ENCODE results near the gene VSIR.

The VSIR gene

DNA sequence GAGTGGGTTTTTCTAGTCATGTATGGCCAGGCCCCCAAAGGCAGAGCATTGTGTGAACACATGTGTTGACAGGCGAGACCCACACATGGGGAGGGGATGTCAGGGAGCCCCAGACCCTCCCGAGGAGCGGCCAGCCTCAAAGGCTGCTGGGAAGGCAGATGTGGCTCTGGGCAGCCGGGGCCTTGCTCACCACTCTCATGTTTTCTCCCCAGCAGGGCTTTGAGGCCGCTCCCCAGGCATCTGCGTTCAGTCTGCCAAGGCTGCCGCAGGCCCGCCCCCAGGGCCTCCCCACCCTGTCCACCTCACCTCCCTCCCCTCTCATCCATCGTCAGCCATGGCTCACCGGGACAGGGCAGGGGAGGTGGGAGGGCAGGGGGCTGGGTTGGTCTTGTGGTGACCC lies 16.6 kb upstream of the VSIR start:
- H3K27me3 ChIP-seq (ENCODE audit: low read length): no peaks in the 10 kb centered on the region
- no peaks in the 10 kb centered on the region for H3K9me2 ChIP-seq (replicated peaks; ENCODE audit: insufficient read depth, low read length)
- no peak overlapping the region for H3K9ac ChIP-seq (ENCODE audit: low read length)
- no peaks in the 10 kb centered on the region for H3K9me3 ChIP-seq (ENCODE audit: insufficient read depth, low read length)
- H3K4me3 ChIP-seq (ENCODE audit: insufficient read depth, low read length, poor library complexity, severe bottlenecking): no peak overlapping the region
- no peaks in the 10 kb centered on the region for H3F3A ChIP-seq (ENCODE audit: insufficient read depth)
- TF ChIP-seq, protein P1, sequence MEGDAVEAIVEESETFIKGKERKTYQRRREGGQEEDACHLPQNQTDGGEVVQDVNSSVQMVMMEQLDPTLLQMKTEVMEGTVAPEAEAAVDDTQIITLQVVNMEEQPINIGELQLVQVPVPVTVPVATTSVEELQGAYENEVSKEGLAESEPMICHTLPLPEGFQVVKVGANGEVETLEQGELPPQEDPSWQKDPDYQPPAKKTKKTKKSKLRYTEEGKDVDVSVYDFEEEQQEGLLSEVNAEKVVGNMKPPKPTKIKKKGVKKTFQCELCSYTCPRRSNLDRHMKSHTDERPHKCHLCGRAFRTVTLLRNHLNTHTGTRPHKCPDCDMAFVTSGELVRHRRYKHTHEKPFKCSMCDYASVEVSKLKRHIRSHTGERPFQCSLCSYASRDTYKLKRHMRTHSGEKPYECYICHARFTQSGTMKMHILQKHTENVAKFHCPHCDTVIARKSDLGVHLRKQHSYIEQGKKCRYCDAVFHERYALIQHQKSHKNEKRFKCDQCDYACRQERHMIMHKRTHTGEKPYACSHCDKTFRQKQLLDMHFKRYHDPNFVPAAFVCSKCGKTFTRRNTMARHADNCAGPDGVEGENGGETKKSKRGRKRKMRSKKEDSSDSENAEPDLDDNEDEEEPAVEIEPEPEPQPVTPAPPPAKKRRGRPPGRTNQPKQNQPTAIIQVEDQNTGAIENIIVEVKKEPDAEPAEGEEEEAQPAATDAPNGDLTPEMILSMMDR (IDR thresholded peaks at IDR 0.05; ENCODE audit: insufficient read depth, low read length, poor library complexity, severe bottlenecking): no peak
- no peak for TF ChIP-seq EZH2phosphoT487 (conservative IDR thresholded peaks at IDR 0.05; ENCODE audit: low read length)
- H3K79me2 ChIP-seq (ENCODE audit: insufficient read depth, low read length): no peaks in the 10 kb centered on the region
- H3K36me3 ChIP-seq (ENCODE audit: low read length): no peaks in the 10 kb centered on the region
- H3K4me2 ChIP-seq (ENCODE audit: low read depth, low read length, poor library complexity, severe bottlenecking): no peak overlapping the region
- H4K20me1 ChIP-seq (ENCODE audit: low read depth, low read length): no peaks in the 10 kb centered on the region
- H2AFZ ChIP-seq (ENCODE audit: low read depth, low read length, severe bottlenecking): no peak overlapping the region
- no peak overlapping the region for H3K27ac ChIP-seq (ENCODE audit: low read depth, low read length)

DNA sequence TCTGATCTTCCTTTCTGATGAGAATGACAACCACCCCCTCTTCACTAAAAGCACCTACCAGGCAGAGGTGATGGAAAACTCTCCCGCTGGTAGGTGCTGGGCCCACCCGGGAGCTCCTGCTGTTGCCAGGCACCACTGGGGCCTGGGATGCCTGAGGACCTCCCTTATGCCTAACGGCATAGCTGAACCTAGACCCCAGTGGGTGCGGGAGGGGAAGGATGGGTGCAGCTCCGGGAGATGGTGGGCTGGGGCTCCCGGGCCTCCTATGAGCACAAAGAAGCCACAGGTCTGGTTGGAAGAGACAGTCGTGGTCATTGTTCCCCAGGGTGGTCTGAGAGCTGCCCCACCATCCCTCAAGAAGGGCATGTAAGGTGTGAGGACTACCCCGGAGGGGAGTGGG lies 15.6 kb upstream of the VSIR start:
- no peaks in the 10 kb centered on the region for H3F3A ChIP-seq (ENCODE audit: insufficient read depth)

DNA sequence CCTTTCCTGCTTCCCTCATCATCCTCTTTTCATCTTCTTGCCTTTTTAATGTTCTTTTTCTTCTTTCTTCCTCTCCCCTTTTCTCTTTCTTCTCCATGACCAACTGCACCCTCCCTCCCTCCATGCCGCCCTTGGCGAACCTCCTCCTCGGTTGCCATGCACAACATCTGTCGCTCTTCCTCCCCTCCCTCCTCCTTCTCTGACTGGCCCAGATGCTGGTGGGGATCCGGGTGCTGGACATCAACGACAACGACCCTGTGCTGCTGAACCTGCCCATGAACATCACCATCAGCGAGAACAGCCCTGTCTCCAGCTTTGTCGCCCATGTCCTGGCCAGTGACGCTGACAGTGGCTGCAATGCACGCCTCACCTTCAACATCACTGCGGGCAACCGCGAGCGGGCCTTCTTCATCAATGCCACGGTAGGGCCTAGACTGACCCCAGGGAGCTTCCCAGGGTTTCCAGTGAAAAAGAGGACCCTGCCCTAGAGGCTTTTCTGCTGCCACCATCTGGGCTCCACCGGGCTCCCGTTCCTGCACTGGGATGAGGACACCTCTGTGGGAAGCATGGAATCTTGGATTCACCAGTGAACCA lies 11.5 kb upstream of the VSIR start:
- H3K9ac ChIP-seq (ENCODE audit: low read length): no peak overlapping the region
- H3K79me2 ChIP-seq (ENCODE audit: insufficient read depth, low read length): no peaks in the 10 kb centered on the region
- no peaks in the 10 kb centered on the region for H3K27me3 ChIP-seq (ENCODE audit: low read length)
- no peaks in the 10 kb centered on the region for H4K20me1 ChIP-seq (ENCODE audit: low read depth, low read length)
- H3K9me3 ChIP-seq (ENCODE audit: insufficient read depth, low read length): no peaks in the 10 kb centered on the region
- H3K9me2 ChIP-seq (replicated peaks; ENCODE audit: insufficient read depth, low read length): no peaks in the 10 kb centered on the region
- TF ChIP-seq, protein P1 (IDR thresholded peaks at IDR 0.05; ENCODE audit: insufficient read depth, low read length, poor library complexity, severe bottlenecking): no peak
- no peak for TF ChIP-seq EZH2phosphoT487 (conservative IDR thresholded peaks at IDR 0.05; ENCODE audit: low read length)
- no peak overlapping the region for H2AFZ ChIP-seq (ENCODE audit: low read depth, low read length, severe bottlenecking)
- no peaks in the 10 kb centered on the region for H3F3A ChIP-seq (ENCODE audit: insufficient read depth)
- no peak overlapping the region for H3K4me2 ChIP-seq (ENCODE audit: low read depth, low read length, poor library complexity, severe bottlenecking)
- no peaks in the 10 kb centered on the region for H3K36me3 ChIP-seq (ENCODE audit: low read length)
- H3K4me3 ChIP-seq (ENCODE audit: insufficient read depth, low read length, poor library complexity, severe bottlenecking): no peak overlapping the region
- no peak overlapping the region for H3K27ac ChIP-seq (ENCODE audit: low read depth, low read length)

More for the DNA sequence above, 15.6 kb upstream of the VSIR start:
- no peak overlapping the region for H3K4me3 ChIP-seq (ENCODE audit: insufficient read depth, low read length, poor library complexity, severe bottlenecking)
- no peaks in the 10 kb centered on the region for H3K27me3 ChIP-seq (ENCODE audit: low read length)
- H3K9ac ChIP-seq (ENCODE audit: low read length): no peak overlapping the region
- H3K27ac ChIP-seq (ENCODE audit: low read depth, low read length): no peak overlapping the region
- H3K36me3 ChIP-seq (ENCODE audit: low read length): no peaks in the 10 kb centered on the region
- H4K20me1 ChIP-seq (ENCODE audit: low read depth, low read length): no peaks in the 10 kb centered on the region
- H3K4me2 ChIP-seq (ENCODE audit: low read depth, low read length, poor library complexity, severe bottlenecking): no peak overlapping the region
- H2AFZ ChIP-seq (ENCODE audit: low read depth, low read length, severe bottlenecking): no peak overlapping the region
- no peak for TF ChIP-seq EZH2phosphoT487 (conservative IDR thresholded peaks at IDR 0.05; ENCODE audit: low read length)
- H3K9me3 ChIP-seq (ENCODE audit: insufficient read depth, low read length): no peaks in the 10 kb centered on the region
- no peaks in the 10 kb centered on the region for H3K9me2 ChIP-seq (replicated peaks; ENCODE audit: insufficient read depth, low read length)
- no peaks in the 10 kb centered on the region for H3K79me2 ChIP-seq (ENCODE audit: insufficient read depth, low read length)

DNA sequence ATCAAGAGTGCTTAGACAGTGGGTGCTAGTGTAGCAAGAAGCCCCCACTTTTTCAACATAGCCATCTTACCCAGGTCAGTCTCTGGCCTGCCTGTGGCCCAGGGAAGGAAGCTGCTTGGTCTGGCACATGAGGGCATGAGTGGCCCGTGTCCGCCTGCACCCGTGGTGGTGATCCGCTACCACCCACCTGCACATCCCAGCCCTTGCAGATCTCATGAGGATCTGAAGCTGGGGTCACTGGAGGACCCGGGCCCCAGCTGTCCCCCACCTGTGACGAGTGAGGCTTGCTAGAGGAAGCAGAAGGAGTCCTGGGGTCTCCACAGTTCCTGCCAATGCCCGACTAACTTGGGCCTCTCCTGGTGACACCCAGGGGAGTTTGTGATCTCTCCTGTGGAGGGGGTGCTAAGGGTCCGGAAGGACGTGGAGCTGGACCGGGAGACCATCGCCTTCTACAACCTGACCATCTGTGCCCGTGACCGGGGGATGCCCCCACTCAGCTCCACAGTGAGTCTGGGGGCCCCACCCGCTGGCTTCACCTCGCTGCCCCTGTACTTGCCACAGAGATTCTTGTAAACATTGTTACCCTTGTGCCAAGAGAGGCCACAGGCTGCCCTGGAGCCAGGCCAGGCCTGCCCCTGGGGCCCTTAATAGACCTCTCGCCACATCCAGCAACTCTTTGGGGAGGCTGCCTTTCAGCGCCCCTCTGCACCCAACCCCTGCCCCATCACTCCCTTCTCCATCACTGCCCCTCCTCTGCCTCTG lies 10.8 kb upstream of the VSIR start:
- H3F3A ChIP-seq (ENCODE audit: insufficient read depth): no peaks in the 10 kb centered on the region

More for the DNA sequence above, 10.8 kb upstream of the VSIR start:
- Histone ChIP-seq H3K27ac (ENCODE audit: low read depth, low read length) (no peak overlapping the region), H3K9ac (ENCODE audit: low read length) (no peak overlapping the region), H4K20me1 (ENCODE audit: low read depth, low read length) (no peaks in the 10 kb centered on the region), H3K79me2 (ENCODE audit: insufficient read depth, low read length) (no peaks in the 10 kb centered on the region), H3K36me3 (ENCODE audit: low read length) (no peaks in the 10 kb centered on the region), H3K9me3 (ENCODE audit: insufficient read depth, low read length) (no peaks in the 10 kb centered on the region), H3K4me2 (ENCODE audit: low read depth, low read length, poor library complexity, severe bottlenecking) (no peak overlapping the region), H3K9me2 (replicated peaks; ENCODE audit: insufficient read depth, low read length) (no peaks in the 10 kb centered on the region), H2AFZ (ENCODE audit: low read depth, low read length, severe bottlenecking) (no peak overlapping the region), H3K4me3 (ENCODE audit: insufficient read depth, low read length, poor library complexity, severe bottlenecking) (no peak overlapping the region), H3K27me3 (ENCODE audit: low read length) (no peaks in the 10 kb centered on the region)
- no peak for TF ChIP-seq EZH2phosphoT487 (conservative IDR thresholded peaks at IDR 0.05; ENCODE audit: low read length)
- TF ChIP-seq, protein P1 (IDR thresholded peaks at IDR 0.05; ENCODE audit: insufficient read depth, low read length, poor library complexity, severe bottlenecking): no peak
